ACC112 (cell line): ENCODE results near the gene SLC37A1.

ENCODE experiments used
- H2AFZ ChIP-seq: fragments of 200-600 bp; sonication (generic); one replicate; pipeline ENCODE4 v1.6.0; 2017; ENCODE audit warnings: antibody characterized with exemption, low read length; ENCODE audit not compliant: unreplicated experiment
- H3K27ac ChIP-seq: fragments of 200-600 bp; sonication (generic); 2 replicates; pipeline ENCODE4 v1.5.1; 2014; ENCODE audit warnings: low read depth, mild to moderate bottlenecking, antibody characterized with exemption, low read length, moderate library complexity
- H3K27me3 ChIP-seq: fragments of 200-600 bp; sonication (generic); 2 replicates; pipeline ENCODE4 v1.6.1; 2014; ENCODE audit warnings: mild to moderate bottlenecking, antibody characterized with exemption, low read length, moderate library complexity, mixed read lengths; ENCODE audit not compliant: insufficient read depth
- H3K36me3 ChIP-seq: fragments of 200-600 bp; sonication (generic); 2 replicates; pipeline ENCODE4 v1.6.1; 2016; ENCODE audit warnings: mild to moderate bottlenecking, antibody characterized with exemption, low read length, moderate library complexity, mixed read lengths; ENCODE audit not compliant: insufficient read depth
- H3K4me1 ChIP-seq: fragments of 200-600 bp; sonication (generic); one replicate; pipeline ENCODE4 v1.6.1; 2016; ENCODE audit warnings: low read length, mixed read lengths; ENCODE audit not compliant: insufficient read depth, unreplicated experiment, control insufficient read depth
- H3K4me3 ChIP-seq: fragments of 200-600 bp; sonication (generic); 2 replicates; pipeline ENCODE4 v1.5.1; 2014; ENCODE audit warnings: mild to moderate bottlenecking, low read depth, low read length
- H3K79me2 ChIP-seq: fragments of 200-600 bp; sonication (generic); one replicate; pipeline ENCODE4 v1.6.0; 2016; ENCODE audit warnings: low read length; ENCODE audit not compliant: control insufficient read depth, unreplicated experiment, insufficient read depth

The SLC37A1 gene

GRCh38 chr21:42471716-42472330 is 41.8 kb upstream of the SLC37A1 start:
- H2AFZ ChIP-seq = no peak overlapping the region
- H3K27ac ChIP-seq = no peak overlapping the region
- H3K79me2 ChIP-seq = no peaks in the 10 kb centered on the region
- peaks cover 9% of the 10 kb centered on the region for H3K27me3 ChIP-seq
- H3K36me3 ChIP-seq = no peaks in the 10 kb centered on the region
- H3K4me3 ChIP-seq = no peak overlapping the region
- peaks cover 14% of the 10 kb centered on the region for H3K4me1 ChIP-seq

- no peaks in the 10 kb centered on the region for H3K36me3 ChIP-seq
- no peak overlapping the region for H3K4me3 ChIP-seq
- peaks cover 13% of the 10 kb centered on the region for H3K27me3 ChIP-seq
Observed at GRCh38 chr21:42472521-42472920, 41.1 kb upstream of the SLC37A1 start.

GRCh38 chr21:42473498-42474042 is 40.1 kb upstream of the SLC37A1 start:
- Histone ChIP-seq H3K4me3 (no peak overlapping the region), H3K79me2 (no peaks in the 10 kb centered on the region), H3K4me1 (peaks cover 14% of the 10 kb centered on the region), H2AFZ (peak overlapping the region; percentile 47), H3K27ac (no peak overlapping the region), H3K36me3 (no peaks in the 10 kb centered on the region), H3K27me3 (peaks cover 14% of the 10 kb centered on the region)

More at GRCh38 chr21:42472521-42472920, 41.1 kb upstream of the SLC37A1 start:
- Histone ChIP-seq H3K4me1 (peaks cover 14% of the 10 kb centered on the region), H3K27ac (no peak overlapping the region), H2AFZ (no peak overlapping the region), H3K79me2 (no peaks in the 10 kb centered on the region)

DNA sequence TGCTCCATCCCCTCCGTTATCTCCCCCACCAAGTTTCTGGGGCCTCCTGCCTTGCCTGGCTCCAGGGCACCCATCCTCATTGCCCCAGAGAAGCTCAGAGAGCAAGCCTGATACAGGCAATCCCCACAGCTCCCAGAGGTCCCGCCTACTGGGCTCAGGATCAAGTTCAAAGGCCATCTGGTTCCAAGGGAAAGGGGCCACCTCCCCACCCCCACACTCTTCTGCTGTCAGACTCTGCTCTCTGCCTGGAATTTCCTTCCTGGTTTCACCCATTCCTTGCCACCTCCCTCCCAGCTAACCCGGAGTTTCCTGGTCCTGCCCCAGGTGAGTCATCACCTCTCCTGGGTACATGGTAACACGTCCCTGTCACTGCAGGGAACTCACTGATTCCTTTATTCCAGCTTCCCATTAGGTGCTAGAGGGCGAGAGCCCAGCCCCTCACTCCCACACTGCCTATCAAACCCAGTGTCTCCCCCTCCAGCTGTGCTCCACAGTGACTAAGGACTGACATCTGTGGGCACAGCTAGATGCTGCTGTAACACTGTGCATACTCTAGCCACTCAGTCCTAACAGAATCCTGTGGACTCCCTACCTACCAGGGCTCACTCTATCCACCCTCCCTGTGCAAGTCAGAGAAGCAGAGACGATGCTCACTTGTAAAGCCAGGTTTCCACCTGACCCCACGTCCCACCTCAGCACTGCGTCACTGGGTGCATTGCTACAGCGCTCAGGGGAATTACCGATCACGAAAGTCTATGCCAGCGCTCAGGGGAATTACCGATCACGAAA is 39.4 kb upstream of the SLC37A1 start:
- H3K4me3 ChIP-seq = no peak overlapping the region
- peak overlapping the region; percentile 47 for H2AFZ ChIP-seq
- no peaks in the 10 kb centered on the region for H3K36me3 ChIP-seq
- H3K27ac ChIP-seq = no peak overlapping the region
- H3K79me2 ChIP-seq = no peaks in the 10 kb centered on the region
- peaks cover 16% of the 10 kb centered on the region; the same call in 1 of the 2 replicates for H3K27me3 ChIP-seq
- peaks cover 14% of the 10 kb centered on the region for H3K4me1 ChIP-seq

GRCh38 chr21:42475036-42475435 is 38.6 kb upstream of the SLC37A1 start:
- Histone ChIP-seq H3K4me3 (no peak overlapping the region), H3K27me3 (peaks cover 19% of the 10 kb centered on the region; the same call in 1 of the 2 replicates), H3K27ac (no peak overlapping the region), H3K4me1 (peaks cover 14% of the 10 kb centered on the region), H3K36me3 (no peaks in the 10 kb centered on the region), H2AFZ (no peak overlapping the region), H3K79me2 (no peaks in the 10 kb centered on the region)

DNA sequence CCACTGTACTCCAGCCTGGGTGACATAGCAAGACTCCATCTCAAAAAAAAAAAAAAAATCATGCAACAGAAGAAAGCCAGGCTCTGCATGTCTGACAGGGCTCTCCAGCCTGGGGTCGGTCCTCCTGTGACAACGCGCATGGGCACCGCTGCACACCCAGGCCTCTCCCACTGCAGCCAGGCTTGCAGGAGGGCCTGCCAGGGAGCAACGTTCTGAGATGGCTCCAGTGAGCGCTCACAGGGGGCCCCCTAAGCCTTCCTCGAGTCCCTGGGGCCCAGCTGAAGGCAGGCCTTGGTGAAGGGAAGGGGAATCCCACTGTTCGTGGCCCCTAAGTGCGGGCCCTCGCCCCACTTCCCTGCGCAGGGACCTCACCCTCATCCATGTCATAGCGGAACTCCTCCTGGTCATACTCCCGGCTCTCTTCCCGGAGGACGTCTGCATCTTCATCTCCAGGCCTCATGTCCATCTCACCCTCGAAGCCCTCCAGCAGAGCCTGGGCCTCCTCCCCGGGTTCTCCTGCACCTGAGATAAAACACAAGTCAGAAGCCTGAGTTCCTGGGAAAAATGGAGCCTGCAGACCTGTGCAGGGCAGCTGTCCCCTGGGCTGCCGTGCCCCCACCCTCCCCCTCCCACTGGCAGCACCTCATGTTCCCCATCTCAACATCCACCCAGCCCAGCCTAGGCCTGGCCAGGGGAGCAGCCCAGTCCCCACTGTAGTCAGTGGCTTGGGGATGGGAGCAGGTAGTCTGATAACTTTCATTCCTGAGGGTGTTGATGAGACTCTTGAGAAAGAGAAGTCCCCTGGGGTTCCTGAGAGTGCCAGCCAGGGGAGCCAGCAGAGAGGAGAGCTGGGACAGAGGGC is 37.9 kb upstream of the SLC37A1 start:
- H3K4me3 ChIP-seq = no peak overlapping the region
- no peaks in the 10 kb centered on the region for H3K36me3 ChIP-seq
- H3K27ac ChIP-seq = no peak overlapping the region
- peaks cover 14% of the 10 kb centered on the region for H3K4me1 ChIP-seq
- no peak overlapping the region for H2AFZ ChIP-seq
- H3K79me2 ChIP-seq = no peaks in the 10 kb centered on the region
- peaks cover 19% of the 10 kb centered on the region; the same call in 1 of the 2 replicates for H3K27me3 ChIP-seq

GRCh38 chr21:42476388-42477331 is 37.0 kb upstream of the SLC37A1 start:
- H3K4me3 ChIP-seq = no peak overlapping the region
- no peak overlapping the region for H2AFZ ChIP-seq
- H3K27ac ChIP-seq = no peak overlapping the region
- H3K79me2 ChIP-seq = no peaks in the 10 kb centered on the region
- H3K27me3 ChIP-seq = peaks cover 21% of the 10 kb centered on the region; the same call in 1 of the 2 replicates
- H3K36me3 ChIP-seq = no peaks in the 10 kb centered on the region
- H3K4me1 ChIP-seq = peaks cover 14% of the 10 kb centered on the region

DNA sequence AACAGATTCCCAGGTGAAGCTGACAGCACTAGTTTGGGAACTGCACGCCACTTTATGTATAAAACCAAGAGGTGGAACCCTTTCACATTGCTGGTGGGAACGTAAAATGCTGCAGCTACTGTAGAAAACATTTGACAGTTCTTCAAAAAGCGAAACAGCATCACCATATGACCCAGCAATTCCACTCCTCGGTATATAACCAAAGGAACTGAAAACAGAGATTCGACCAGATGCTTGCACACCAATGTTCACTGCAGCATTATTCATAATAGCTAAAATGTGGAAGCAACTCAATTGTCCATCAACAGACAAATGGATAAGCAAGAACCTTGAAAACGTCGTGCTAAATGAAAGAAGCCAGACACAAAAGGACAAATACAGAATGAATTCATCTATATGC is 35.1 kb upstream of the SLC37A1 start:
- Histone ChIP-seq H3K4me1 (peaks cover 13% of the 10 kb centered on the region), H3K4me3 (no peak overlapping the region), H3K79me2 (no peaks in the 10 kb centered on the region), H3K27ac (no peak overlapping the region), H3K36me3 (no peaks in the 10 kb centered on the region), H2AFZ (no peak overlapping the region), H3K27me3 (peaks cover 29% of the 10 kb centered on the region)

DNA sequence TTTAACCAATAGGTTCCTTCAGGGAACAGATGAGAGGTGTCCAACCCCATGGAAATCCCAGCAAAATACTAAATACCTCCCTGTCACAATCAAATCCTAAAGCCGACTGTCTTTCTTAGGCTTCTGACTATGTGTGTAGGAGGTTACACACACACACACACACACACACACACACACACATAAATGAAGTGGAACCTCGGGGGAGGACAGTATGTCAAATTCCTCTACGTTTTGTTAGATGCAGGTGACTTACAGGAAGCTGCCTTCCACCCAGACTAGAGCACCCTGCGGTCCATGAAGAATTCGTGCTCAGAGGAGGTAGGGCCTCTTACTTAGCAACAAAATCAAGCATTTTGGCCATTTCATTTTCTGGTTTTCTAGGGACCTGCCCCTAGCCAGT is 34.1 kb upstream of the SLC37A1 start:
- peaks cover 3% of the 10 kb centered on the region for H3K4me1 ChIP-seq
- no peak overlapping the region for H3K27ac ChIP-seq
- no peak overlapping the region for H3K4me3 ChIP-seq
- H3K36me3 ChIP-seq = no peaks in the 10 kb centered on the region
- no peak overlapping the region for H2AFZ ChIP-seq
- peaks cover 29% of the 10 kb centered on the region for H3K27me3 ChIP-seq
- H3K79me2 ChIP-seq = no peaks in the 10 kb centered on the region
